Stimulated activated naive CD8-positive, alpha-beta T cell treated with anti-CD3 and anti-CD28 coated beads, Interleukin-15, Interleukin-2, amounts not matched to agents 100 ng/mL and 50 ng/mL, for 24 hours (primary cell): Measurements from ENCODE around the gene HASPIN.

Source experiments
- H3K27ac Mint-ChIP-seq: one replicate; pipeline ENCODE4 v1.8.0; 2021; ENCODE audit warnings: mild to moderate bottlenecking, mixed read lengths
- H3K27me3 Mint-ChIP-seq: one replicate; pipeline ENCODE4 v1.8.0; 2021; ENCODE audit warnings: mixed read lengths
- H3K36me3 Mint-ChIP-seq: one replicate; pipeline ENCODE4 v1.8.0; 2021; ENCODE audit warnings: low read depth, mixed read lengths
- H3K4me1 Mint-ChIP-seq: one replicate; pipeline ENCODE4 v1.8.0; 2021; ENCODE audit warnings: low read depth, mixed read lengths
- H3K4me3 Mint-ChIP-seq: one replicate; pipeline ENCODE4 v1.8.0; 2021; ENCODE audit warnings: mild to moderate bottlenecking, mixed read lengths
- H3K9me3 Mint-ChIP-seq: one replicate; pipeline ENCODE4 v1.8.0; 2021; ENCODE audit warnings: mixed read lengths

Gene HASPIN

GRCh38 chr17:3761036-3761917, 37.6 kb downstream of the HASPIN start:
- H3K27ac Mint-ChIP-seq = peak overlapping the region; percentile 41
- H3K4me3 Mint-ChIP-seq = no peak overlapping the region
- H3K36me3 Mint-ChIP-seq = peaks cover 12% of the 10 kb centered on the region
- peaks cover 20% of the 10 kb centered on the region for H3K27me3 Mint-ChIP-seq
- H3K4me1 Mint-ChIP-seq = peaks cover 53% of the 10 kb centered on the region
- peaks cover 8% of the 10 kb centered on the region for H3K9me3 Mint-ChIP-seq

- Mint-ChIP-seq H3K27ac (no peak overlapping the region), H3K4me3 (no peak overlapping the region), H3K9me3 (peaks cover 8% of the 10 kb centered on the region), H3K27me3 (peaks cover 20% of the 10 kb centered on the region), H3K4me1 (peaks cover 60% of the 10 kb centered on the region), H3K36me3 (peaks cover 12% of the 10 kb centered on the region)
Observed at GRCh38 chr17:3761918-3762380, 38.2 kb downstream of the HASPIN start.

GRCh38 chr17:3762922-3763776, 39.4 kb downstream of the HASPIN start:
- peaks cover 12% of the 10 kb centered on the region for H3K36me3 Mint-ChIP-seq
- peak overlapping the region; percentile 47 for H3K4me3 Mint-ChIP-seq
- peak overlapping the region; percentile 83 for H3K27ac Mint-ChIP-seq
- peaks cover 68% of the 10 kb centered on the region for H3K4me1 Mint-ChIP-seq
- H3K27me3 Mint-ChIP-seq = peaks cover 24% of the 10 kb centered on the region
- H3K9me3 Mint-ChIP-seq = peaks cover 8% of the 10 kb centered on the region

GRCh38 chr17:3763777-3764170, 40.1 kb downstream of the HASPIN start:
- H3K36me3 Mint-ChIP-seq = peaks cover 12% of the 10 kb centered on the region
- peak overlapping the region; percentile 47 for H3K4me3 Mint-ChIP-seq
- H3K27me3 Mint-ChIP-seq = peaks cover 28% of the 10 kb centered on the region
- peaks cover 74% of the 10 kb centered on the region for H3K4me1 Mint-ChIP-seq
- peaks cover 8% of the 10 kb centered on the region for H3K9me3 Mint-ChIP-seq
- H3K27ac Mint-ChIP-seq = peak overlapping the region; percentile 83

GRCh38 chr17:3765981-3766380, 42.3 kb downstream of the HASPIN start:
- H3K4me1 Mint-ChIP-seq = peaks cover 88% of the 10 kb centered on the region
- H3K36me3 Mint-ChIP-seq = peaks cover 4% of the 10 kb centered on the region
- H3K27ac Mint-ChIP-seq = peak overlapping the region; percentile 81
- H3K4me3 Mint-ChIP-seq = no peak overlapping the region
- H3K27me3 Mint-ChIP-seq = peaks cover 23% of the 10 kb centered on the region
- H3K9me3 Mint-ChIP-seq = no peaks in the 10 kb centered on the region

- Mint-ChIP-seq H3K4me3 (no peak overlapping the region), H3K36me3 (peaks cover 4% of the 10 kb centered on the region), H3K27ac (no peak overlapping the region), H3K9me3 (no peaks in the 10 kb centered on the region), H3K4me1 (peaks cover 91% of the 10 kb centered on the region), H3K27me3 (peaks cover 20% of the 10 kb centered on the region)
Observed at GRCh38 chr17:3766779-3767178, 43.1 kb downstream of the HASPIN start.

GRCh38 chr17:3768341-3768740, 44.6 kb downstream of the HASPIN start:
- Mint-ChIP-seq H3K4me3 (no peak overlapping the region), H3K36me3 (peaks cover 4% of the 10 kb centered on the region), H3K27ac (no peak overlapping the region), H3K9me3 (no peaks in the 10 kb centered on the region), H3K4me1 (peaks cover 85% of the 10 kb centered on the region), H3K27me3 (peaks cover 27% of the 10 kb centered on the region)

GRCh38 chr17:3768769-3769168, 45.1 kb downstream of the HASPIN start:
- Mint-ChIP-seq H3K27me3 (peaks cover 27% of the 10 kb centered on the region), H3K36me3 (peaks cover 4% of the 10 kb centered on the region), H3K4me3 (no peak overlapping the region), H3K9me3 (no peaks in the 10 kb centered on the region), H3K27ac (no peak overlapping the region), H3K4me1 (peaks cover 81% of the 10 kb centered on the region)

GRCh38 chr17:3770466-3770865, 46.8 kb downstream of the HASPIN start:
- H3K27ac Mint-ChIP-seq = no peak overlapping the region
- no peak overlapping the region for H3K4me3 Mint-ChIP-seq
- peaks cover 2% of the 10 kb centered on the region for H3K36me3 Mint-ChIP-seq
- H3K4me1 Mint-ChIP-seq = peaks cover 64% of the 10 kb centered on the region
- H3K9me3 Mint-ChIP-seq = no peaks in the 10 kb centered on the region
- peaks cover 26% of the 10 kb centered on the region for H3K27me3 Mint-ChIP-seq

GRCh38 chr17:3771140-3771539, 47.4 kb downstream of the HASPIN start:
- Mint-ChIP-seq H3K4me3 (peak overlapping the region; percentile 18), H3K27me3 (peaks cover 24% of the 10 kb centered on the region), H3K27ac (peak overlapping the region; percentile 23), H3K9me3 (no peaks in the 10 kb centered on the region), H3K4me1 (peaks cover 57% of the 10 kb centered on the region), H3K36me3 (no peaks in the 10 kb centered on the region)

GRCh38 chr17:3772764-3773163, 49.1 kb downstream of the HASPIN start:
- Mint-ChIP-seq H3K27ac (no peak overlapping the region), H3K9me3 (no peaks in the 10 kb centered on the region), H3K36me3 (no peaks in the 10 kb centered on the region), H3K27me3 (peaks cover 20% of the 10 kb centered on the region), H3K4me1 (peaks cover 44% of the 10 kb centered on the region), H3K4me3 (peak overlapping the region; percentile 10)

GRCh38 chr17:3773511-3773910, 49.8 kb downstream of the HASPIN start:
- Mint-ChIP-seq H3K9me3 (no peaks in the 10 kb centered on the region), H3K4me1 (peaks cover 37% of the 10 kb centered on the region), H3K36me3 (no peaks in the 10 kb centered on the region), H3K27me3 (peaks cover 17% of the 10 kb centered on the region), H3K27ac (no peak overlapping the region), H3K4me3 (no peak overlapping the region)

GRCh38 chr17:3773966-3774365, 50.3 kb downstream of the HASPIN start:
- Mint-ChIP-seq H3K27me3 (peaks cover 15% of the 10 kb centered on the region), H3K9me3 (no peaks in the 10 kb centered on the region), H3K27ac (no peak overlapping the region), H3K36me3 (no peaks in the 10 kb centered on the region), H3K4me1 (peaks cover 33% of the 10 kb centered on the region), H3K4me3 (no peak overlapping the region)
